ENCODE measurements around the gene RPS14.

DNA sequence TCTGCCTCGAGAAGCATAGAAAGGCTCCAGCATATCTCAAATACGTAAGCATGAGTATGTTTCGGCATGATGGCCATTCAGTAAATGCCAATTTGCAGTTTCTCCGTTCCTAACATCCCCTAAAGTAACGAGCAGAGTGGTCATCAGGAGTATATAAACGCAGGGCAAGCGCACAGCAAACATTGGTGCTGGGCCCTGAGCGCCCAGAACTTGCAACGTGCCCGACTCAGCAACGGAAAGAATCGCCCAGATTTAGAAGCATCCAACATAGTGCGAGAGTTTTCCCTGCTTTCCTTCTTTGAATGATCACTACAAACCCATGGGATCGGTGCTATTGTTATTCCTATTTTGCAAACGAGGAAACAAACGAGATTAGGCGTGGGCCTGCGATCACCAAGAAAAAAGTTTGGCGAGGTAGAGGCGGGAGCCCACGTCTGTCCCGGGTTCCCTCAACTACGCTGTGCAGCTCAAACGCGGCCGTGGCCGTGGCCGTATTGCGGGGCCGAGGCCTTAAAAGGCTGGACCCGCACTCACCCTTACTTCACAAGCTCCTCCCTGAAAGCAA, 505 bp downstream of the RPS14 start:
- TF ChIP-seq CBX5 (IDR thresholded peaks at IDR 0.05; ENCODE audit: low read depth, low read length) (no peak), BRCA1 (IDR thresholded peaks at IDR 0.05; ENCODE audit: low read depth, low read length) (no peak), SRF (IDR thresholded peaks at IDR 0.05; ENCODE audit: low read depth, low read length) (no peak), TAF1 (IDR thresholded peaks at IDR 0.05; ENCODE audit: low read depth, low read length) (no peak), MAX (IDR thresholded peaks at IDR 0.05) (no peak), GABPA (IDR thresholded peaks at IDR 0.05; ENCODE audit: borderline replicate concordance, insufficient read depth, low read length) (no peak), TCF12 (IDR thresholded peaks at IDR 0.05; ENCODE audit: low read depth, low read length) (no peak), CEBPB (IDR thresholded peaks at IDR 0.05; ENCODE audit: low read depth, low read length) (no peak), CTCF (IDR thresholded peaks at IDR 0.05; ENCODE audit: control extremely low read depth in 1 of 3, insufficient read depth in 1 of 3, low read depth in 1 of 3, low read length in 3 of 3) (no peak), SP4 (IDR thresholded peaks at IDR 0.05; ENCODE audit: low read length) (no peak), SAP30 (IDR thresholded peaks at IDR 0.05; ENCODE audit: insufficient read depth, insufficient replicate concordance, low read length) (peak; percentile 13), KDM1A (IDR thresholded peaks at IDR 0.05; ENCODE audit: borderline replicate concordance, low read length) (0 out of 2 replicates have a peak, but pooled peaks have one; percentile 0)
